GM18951 (cell line): Measurements from ENCODE around the gene MYMK.

ENCODE experiments used
- POLR2A ChIP-seq: IDR thresholded peaks from 4 replicates; pipeline ENCODE4 v1.6.1; 2011; ENCODE audit warnings: mild to moderate bottlenecking; ENCODE audit not compliant: insufficient read length, insufficient read depth; ENCODE audit errors: extremely low read depth
- in situ Hi-C: fragments of 300-500 bp; cut with MboI; formaldehyde crosslinking; loops from one replicate; pipeline ENCODE4 v1.12.0; 2022; ENCODE audit warnings: low sequenced_read_pairs, mixed read lengths, inconsistent platforms; ENCODE audit not compliant: unreplicated experiment

MYMK gene

GRCh38 chr9:133505186-133505830 is 19.5 kb downstream of the MYMK start:
- in situ Hi-C loops = no loop called here
- no peak for TF ChIP-seq POLR2A

GRCh38 chr9:133502112-133502511 is 22.6 kb downstream of the MYMK start:
- no peak for TF ChIP-seq POLR2A
- in situ Hi-C loops = no loop called here

GRCh38 chr9:133499892-133500270 is 24.9 kb downstream of the MYMK start:
- in situ Hi-C loops = no loop called here
- no peak for TF ChIP-seq POLR2A

- no peak for TF ChIP-seq POLR2A
- in situ Hi-C loops = no loop called here
These were observed 25.4 kb downstream of the MYMK start for GRCh38 chr9:133499132-133499891.

- in situ Hi-C loops = no loop called here
- no peak for TF ChIP-seq POLR2A
These were observed 27.6 kb downstream of the MYMK start for GRCh38 chr9:133496861-133497842.

- in situ Hi-C loops = no loop called here
- TF ChIP-seq POLR2A = no peak
These were observed 29.1 kb downstream of the MYMK start for GRCh38 chr9:133495327-133496293.

- no peak for TF ChIP-seq POLR2A
- in situ Hi-C loops = no loop called here
These were observed 30.0 kb downstream of the MYMK start for GRCh38 chr9:133494636-133495326.

GRCh38 chr9:133493845-133494540 is 30.8 kb downstream of the MYMK start:
- TF ChIP-seq POLR2A = no peak
- in situ Hi-C loops = no loop called here

- no peak for TF ChIP-seq POLR2A
- in situ Hi-C loops = no loop called here
These were observed 31.3 kb downstream of the MYMK start for GRCh38 chr9:133493428-133493827.

- in situ Hi-C loops = no loop called here
- no peak for TF ChIP-seq POLR2A
These were observed 32.4 kb downstream of the MYMK start for GRCh38 chr9:133492061-133493021.

- in situ Hi-C loops = no loop called here
- TF ChIP-seq POLR2A = no peak
These were observed 33.2 kb downstream of the MYMK start for GRCh38 chr9:133491656-133491925.
